Uterus (tissue), 2 donors: ENCODE results near the gene ADGRD2.

Source experiments
- CTCF ChIP-seq, 4 experiments: fragments of 200-600 bp in 2 of 4; fragments of 450-650 bp in 2 of 4; sonication (generic) in 2 of 4; IDR thresholded peaks; one replicate each; pipeline ENCODE4 v1.5.1; 2016 to 2019; ENCODE audit warnings: antibody characterized with exemption in 4 of 4, mild to moderate bottlenecking in 2 of 4, moderate library complexity in 1 of 4
- POLR2A ChIP-seq, 2 donors: fragments of 450-650 bp; IDR thresholded peaks; one replicate each; pipeline ENCODE4 v1.6.1; 2016; ENCODE audit warnings: antibody characterized with exemption in 2 of 2, mild to moderate bottlenecking in 1 of 2, moderate library complexity in 1 of 2

GRCh38 chr9:124493218-124493617 is 43.0 kb downstream of the ADGRD2 start:
- TF ChIP-seq POLR2A (IDR thresholded peaks at IDR 0.05) = no peak
- TF ChIP-seq CTCF (IDR thresholded peaks at IDR 0.05) = no peak
